GDM1 (cell line): ENCODE data around the gene TNRC6A.
"Not testable (repeated sequence)": the region's sequence is repeated elsewhere in the genome, so short reads cannot be mapped to it uniquely, and the experiment has no call there.

Source experiments
- DNase-seq: peaks from one replicate; lab custom pipeline; 2025; lab: John Stamatoyannopoulos, UW

TNRC6A gene

DNA sequence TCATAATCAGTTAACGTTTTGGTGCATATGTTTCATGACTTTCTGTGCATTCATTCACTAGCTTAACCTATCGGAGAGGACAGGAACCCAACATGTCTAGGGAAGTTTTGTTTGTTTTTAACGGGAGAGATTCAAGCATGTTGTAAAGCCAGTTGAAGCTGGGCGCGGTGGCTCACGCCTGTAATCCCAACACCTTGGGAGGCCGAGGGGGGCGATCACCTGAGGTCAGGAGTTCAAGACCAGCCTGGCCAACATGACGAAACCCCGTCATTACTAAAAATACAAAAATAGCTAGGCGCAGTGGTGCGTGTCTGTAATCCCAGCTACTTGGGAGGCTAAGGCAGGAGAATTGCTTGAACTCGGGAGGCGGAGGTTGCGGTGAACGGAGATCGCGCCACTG is 1.4 kb upstream of the TNRC6A start:
- DNase-seq: no peak

- DNase-seq: no peak
Measured at GRCh38 chr16:24728891-24729242, 584 bp upstream of the TNRC6A start.

- DNase-seq: no peak
Measured at GRCh38 chr16:24729951-24730815, 732 bp downstream of the TNRC6A start.

DNA sequence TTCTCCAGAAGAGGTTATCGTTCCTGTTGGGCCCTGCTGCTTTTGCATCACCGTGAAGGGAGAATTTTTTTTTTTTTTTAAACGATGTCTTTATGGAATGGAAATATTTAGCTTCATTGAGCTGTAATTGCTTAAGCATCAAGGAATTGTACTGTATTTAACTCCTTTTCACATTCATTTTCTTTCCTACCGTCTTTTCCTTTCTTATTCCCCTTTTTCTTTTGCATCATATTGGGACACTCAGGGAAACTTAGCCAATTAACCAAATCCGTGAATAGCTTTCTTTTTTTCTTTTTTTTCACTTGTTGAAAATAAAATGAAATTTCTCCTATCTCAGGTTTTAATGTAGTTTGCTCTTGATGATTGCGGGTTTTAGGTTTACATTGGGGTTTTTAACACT is 1.5 kb downstream of the TNRC6A start:
- DNase-seq: no peak

DNA sequence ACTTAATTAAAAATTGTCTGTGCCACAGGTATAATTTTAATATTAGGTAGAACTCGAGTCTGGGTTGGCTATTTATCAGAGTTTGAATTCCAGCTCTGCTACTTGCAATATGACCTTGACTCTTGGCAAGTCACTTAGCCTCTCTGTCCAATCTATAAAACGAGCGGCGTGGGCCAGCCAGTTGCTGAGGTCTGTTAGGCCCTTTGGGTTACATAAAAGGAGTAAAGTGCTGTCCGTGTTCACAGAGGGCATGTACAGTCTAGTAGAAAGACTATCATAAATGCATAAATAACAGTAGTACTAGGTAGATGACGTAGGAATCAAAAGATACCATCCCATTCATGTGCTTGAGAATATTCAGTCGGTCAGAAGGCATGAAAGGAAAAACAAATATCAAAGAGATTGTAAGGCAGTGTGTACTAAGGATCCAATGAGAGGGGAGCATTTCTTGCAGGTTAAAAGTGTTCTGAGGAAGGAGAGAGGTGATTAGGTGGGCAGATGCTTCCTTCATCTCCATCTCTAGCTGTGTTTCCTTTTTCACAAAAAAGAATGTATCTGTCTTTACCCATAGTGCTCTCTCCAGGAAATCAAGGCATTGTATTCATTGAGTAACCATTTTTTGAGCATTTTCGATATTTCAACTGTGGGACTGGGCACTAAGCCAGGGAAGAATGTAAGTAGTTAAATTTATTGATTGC is 2.4 kb downstream of the TNRC6A start:
- DNase-seq: no peak

DNA sequence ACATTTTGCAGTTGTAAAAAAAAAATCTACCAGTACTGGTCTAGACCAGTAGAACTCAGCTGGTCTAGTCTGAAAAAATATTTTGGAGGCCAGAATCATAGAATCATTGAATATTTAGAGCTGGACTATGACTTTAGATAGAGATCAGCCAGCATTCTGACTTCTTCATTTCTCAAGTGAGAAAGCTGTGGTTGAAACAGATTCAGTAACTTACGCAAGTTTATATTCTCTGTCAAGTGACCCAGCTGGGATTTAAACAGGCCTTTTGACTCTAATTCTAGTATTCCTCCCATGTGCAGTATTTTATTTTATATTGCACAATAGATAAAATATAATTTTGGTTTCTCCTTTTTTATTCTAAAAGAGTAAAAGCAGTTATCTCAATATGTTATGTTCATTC is 4.9 kb downstream of the TNRC6A start:
- no peak for DNase-seq

DNA sequence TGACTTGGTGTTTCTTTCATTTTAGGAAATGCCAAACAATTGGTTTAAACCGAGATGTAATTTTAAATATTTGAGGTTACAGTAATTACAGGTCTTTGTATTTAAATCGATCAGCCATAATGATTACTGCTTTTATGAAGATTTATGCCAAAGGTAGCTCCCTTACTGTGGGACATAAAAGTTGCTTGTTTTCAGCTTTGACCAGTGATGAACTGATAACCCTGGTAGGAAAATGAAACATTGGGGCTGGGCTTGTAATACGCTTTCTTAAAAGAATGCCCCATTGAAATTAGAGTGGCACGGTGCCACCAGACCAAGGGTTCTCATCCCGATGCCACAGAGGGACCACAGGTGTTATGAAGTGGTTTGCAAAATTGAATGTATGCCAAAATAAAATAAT is 7.3 kb downstream of the TNRC6A start:
- no peak for DNase-seq

DNA sequence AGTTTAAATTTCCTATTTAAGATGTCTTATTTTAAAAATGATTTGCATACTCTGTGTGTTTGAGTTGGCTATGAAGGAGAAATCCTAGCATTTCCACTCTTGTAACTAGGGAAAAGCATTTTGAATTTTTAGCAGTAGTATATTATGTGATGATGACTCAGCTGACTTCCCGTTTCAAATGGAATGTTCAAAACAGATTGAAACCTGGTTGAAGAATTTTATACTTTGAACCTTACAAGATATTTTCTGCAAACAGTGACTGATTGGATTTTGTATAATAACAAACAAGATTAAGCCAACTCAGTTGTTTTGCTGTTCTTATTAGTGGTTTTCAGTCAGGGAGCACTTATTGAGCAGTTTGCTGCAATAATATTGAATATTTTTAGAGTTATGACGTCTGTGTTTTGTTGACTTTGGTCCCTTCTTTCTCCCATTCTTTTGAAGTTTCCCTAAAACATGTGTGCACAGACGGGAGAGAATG is 8.0 kb downstream of the TNRC6A start:
- DNase-seq: no peak

DNA sequence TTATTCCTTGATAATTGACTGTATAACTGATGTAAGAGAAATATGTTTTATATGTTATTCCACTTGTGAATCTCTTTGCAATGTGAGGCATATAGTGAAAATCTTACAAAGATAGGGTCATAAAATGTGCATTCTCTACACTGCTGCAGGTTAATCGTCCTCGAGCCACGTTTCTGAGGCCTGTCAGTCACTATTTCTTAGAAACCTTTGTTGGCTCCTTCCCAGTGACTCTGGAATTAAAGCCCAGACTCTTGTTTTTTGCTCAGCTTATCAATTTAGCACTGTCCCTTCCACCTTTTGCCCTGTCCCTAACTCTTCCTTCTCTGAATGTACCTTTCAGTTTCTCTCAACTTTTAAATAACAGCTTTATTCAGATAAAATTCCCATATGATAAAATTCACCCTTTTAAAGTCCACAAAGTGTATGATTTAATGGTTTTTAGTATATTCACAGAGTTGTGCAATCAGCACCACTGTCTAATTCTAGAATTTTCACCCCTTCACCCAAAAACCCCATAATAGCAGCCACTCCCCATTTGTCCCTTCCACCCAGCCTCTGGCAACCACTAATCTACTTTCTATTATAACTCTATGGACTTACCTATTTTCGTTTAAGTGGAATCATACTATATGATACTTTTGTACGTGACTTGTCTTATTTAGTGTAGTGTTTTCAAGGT is 8.6 kb downstream of the TNRC6A start:
- DNase-seq: no peak

- no peak for DNase-seq
Measured at GRCh38 chr16:24738895-24739294, 9.4 kb downstream of the TNRC6A start.

GRCh38 chr16:24741862-24742261 is 12.4 kb downstream of the TNRC6A start:
- DNase-seq: no peak

GRCh38 chr16:24742610-24743009 is 13.2 kb downstream of the TNRC6A start:
- not testable (repeated sequence) for DNase-seq

DNA sequence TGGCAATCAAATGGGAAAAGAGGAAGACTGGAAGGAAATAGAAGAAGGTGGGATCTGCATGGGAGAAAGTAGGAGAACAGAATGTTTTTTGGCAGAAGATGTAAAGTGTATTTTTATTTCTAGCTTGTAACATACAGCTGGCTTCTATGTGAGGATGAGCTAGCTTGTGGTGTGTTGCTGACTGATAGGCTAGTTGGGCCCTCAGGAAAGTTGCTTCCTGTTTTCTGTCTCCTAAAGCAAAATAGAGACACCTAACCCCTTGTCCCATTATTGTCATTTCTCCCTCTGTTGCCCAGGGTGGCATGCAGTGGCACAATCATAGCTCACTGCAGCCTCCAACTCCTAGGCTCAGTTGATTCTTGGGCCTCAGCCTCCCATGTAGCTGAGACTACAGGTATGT is 15.9 kb downstream of the TNRC6A start:
- DNase-seq: no peak

GRCh38 chr16:24745791-24746190 is 16.3 kb downstream of the TNRC6A start:
- no peak for DNase-seq

GRCh38 chr16:24747441-24747840 is 18.0 kb downstream of the TNRC6A start:
- DNase-seq: no peak

- DNase-seq: no peak
Measured at GRCh38 chr16:24748242-24748641, 18.8 kb downstream of the TNRC6A start.

DNA sequence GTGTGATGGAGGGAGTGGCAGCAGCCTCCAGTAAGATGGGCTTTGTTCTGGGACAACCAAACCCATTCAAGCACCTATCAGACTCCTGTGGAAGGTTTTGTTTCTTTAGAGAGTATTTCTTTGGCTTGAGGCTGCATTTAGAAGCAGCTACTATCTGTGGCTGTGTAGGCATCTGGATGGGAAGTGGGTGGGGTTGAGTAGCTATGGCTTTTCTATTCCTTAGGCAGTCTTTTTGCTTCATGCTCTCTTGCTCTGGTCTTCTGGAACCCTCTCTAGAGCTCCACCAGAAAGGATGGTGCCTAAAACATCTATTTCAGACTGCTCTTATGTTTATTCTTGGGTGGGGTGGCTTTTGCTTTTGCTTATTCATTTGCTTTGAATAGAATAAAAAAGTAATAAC is 19.9 kb downstream of the TNRC6A start:
- DNase-seq: no peak

GRCh38 chr16:24749872-24750271 is 20.4 kb downstream of the TNRC6A start:
- not testable (repeated sequence) for DNase-seq

- DNase-seq: no peak
Measured at GRCh38 chr16:24753000-24753399, 23.5 kb downstream of the TNRC6A start.

- no peak for DNase-seq
Measured at GRCh38 chr16:24753437-24753836, 24.0 kb downstream of the TNRC6A start.

GRCh38 chr16:24754543-24754942 is 25.1 kb downstream of the TNRC6A start:
- DNase-seq: no peak

GRCh38 chr16:24755201-24755874 is 25.9 kb downstream of the TNRC6A start:
- DNase-seq: no peak
